Esophagus squamous epithelium (tissue), 5 donors: ENCODE results near the gene VPS54. TPM values are rescaled to one million over a fixed set of nuclear protein-coding genes. Genes with fewer than 3 reads are reported as not detected.

Experiments used
- DNase-seq: peaks from one replicate; lab custom pipeline; 2025; lab: John Stamatoyannopoulos, UW
- H3K27ac ChIP-seq, 4 donors: fragments of 200-600 bp; sonication (generic); one replicate each; pipeline ENCODE4 v1.5.1; 2016 to 2019; ENCODE audit warnings: mild to moderate bottlenecking in 1 of 4
- H3K27me3 ChIP-seq, 4 donors: fragments of 200-600 bp; sonication (generic); 1 replicate in 3 of 4; 2 replicates in 1 of 4; pipeline versions ENCODE4 v1.5.1 to v1.6.0; 2017 to 2021; ENCODE audit warnings: antibody characterized with exemption in 1 of 4
- H3K36me3 ChIP-seq, 3 donors: fragments of 200-600 bp; sonication (generic); one replicate each; pipeline ENCODE4 v1.5.1; 2016 to 2019
- H3K4me1 ChIP-seq, 3 donors: fragments of 200-600 bp; sonication (generic); one replicate each; pipeline ENCODE4 v1.5.1; 2017 to 2019
- H3K4me3 ChIP-seq, 4 donors: fragments of 200-600 bp; sonication (generic); 1 replicate in 3 of 4; 2 replicates in 1 of 4; pipeline ENCODE4 v1.5.1; 2016 to 2019; ENCODE audit warnings: mild to moderate bottlenecking in 2 of 4, moderate library complexity in 1 of 4
- H3K9me3 ChIP-seq, 3 donors: fragments of 200-600 bp; sonication (generic); one replicate each; pipeline ENCODE4 v1.5.1; 2016 to 2019
- POLR2A ChIP-seq, 4 donors: fragments of 450-650 bp; IDR thresholded peaks; one replicate each; pipeline ENCODE4 v1.6.1; 2017; ENCODE audit warnings: antibody characterized with exemption in 4 of 4, mild to moderate bottlenecking in 4 of 4, moderate library complexity in 3 of 4
- WGBS, 2 donors: methylation state at CpG; one replicate each; pipeline ENCODE4 v1.1.5; 2018; 5-methylcytosine and 5-hydroxymethylcytosine counted together
- intact Hi-C: fragments of 100-400 bp; cut with DNase I; formaldehyde crosslinking; loops from one replicate; pipeline ENCODE4 v1.15.0; 2022
- total RNA-seq, 4 donors: library from RNA; depleted of rRNA; stranded (reverse); fragments of >200 nt; gene quantifications; one replicate each; pipeline ENCODE4 v1.1.0, GENCODE V29; 2016
- TF ChIP-seq, protein P1 (sequence below), 6 experiments: fragments of 450-650 bp in 4 of 6; fragments of 200-600 bp in 2 of 6; sonication (generic) in 2 of 6; IDR thresholded peaks; one replicate each; pipeline ENCODE4 v1.5.1; 2016 to 2019; ENCODE audit warnings: antibody characterized with exemption in 6 of 6, mild to moderate bottlenecking in 4 of 6, moderate library complexity in 4 of 6
- donor health status: DM: yes; HTN: yes; CAD: no.

Gene VPS54
- total RNA-seq, 4 donors from 2014 or later, result 10.4 to 25.2 (median 19.0) TPM

DNA sequence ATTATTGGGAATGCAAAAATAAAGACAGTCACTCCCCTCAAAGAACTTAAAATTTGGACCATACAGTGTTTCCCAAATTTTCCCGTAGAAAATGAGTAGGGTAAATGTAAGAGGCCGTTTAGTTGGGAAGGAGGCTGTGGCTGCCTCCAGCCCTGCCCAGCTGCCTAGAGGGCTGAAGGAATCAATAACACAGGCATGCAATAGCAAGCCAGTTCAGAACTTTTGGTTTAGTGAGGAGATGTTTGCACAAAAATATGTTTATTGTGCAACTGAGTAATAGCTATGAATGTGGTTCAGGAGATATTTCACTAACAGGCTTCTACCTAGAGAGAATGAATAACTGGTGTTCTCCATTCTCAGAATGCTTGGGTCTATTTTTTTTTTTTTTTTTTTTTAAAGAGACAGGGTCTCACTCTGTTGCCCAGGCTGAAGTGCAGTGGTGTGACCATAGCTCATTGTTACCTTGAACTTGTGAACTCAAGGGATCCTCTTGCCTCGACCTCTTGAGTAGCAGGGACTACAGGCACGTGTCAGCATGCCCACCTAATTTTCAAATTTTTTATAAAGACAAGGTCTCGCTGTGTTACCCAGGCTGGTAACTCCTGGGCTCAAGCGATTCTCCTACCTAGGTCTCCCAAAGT lies 153.9 kb downstream of the VPS54 start:
- Histone ChIP-seq H3K4me1 (peaks cover 0 to 13% (median 0%) of the 10 kb centered on the region in 3 donors), H3K27ac (no peak overlapping the region), H3K36me3 (peaks cover 0 to 63% (median 0%) of the 10 kb centered on the region in 3 donors), H3K9me3 (no peaks in the 10 kb centered on the region), H3K27me3 (no peaks in the 10 kb centered on the region), H3K4me3 (no peak overlapping the region)
- TF ChIP-seq, protein P1, sequence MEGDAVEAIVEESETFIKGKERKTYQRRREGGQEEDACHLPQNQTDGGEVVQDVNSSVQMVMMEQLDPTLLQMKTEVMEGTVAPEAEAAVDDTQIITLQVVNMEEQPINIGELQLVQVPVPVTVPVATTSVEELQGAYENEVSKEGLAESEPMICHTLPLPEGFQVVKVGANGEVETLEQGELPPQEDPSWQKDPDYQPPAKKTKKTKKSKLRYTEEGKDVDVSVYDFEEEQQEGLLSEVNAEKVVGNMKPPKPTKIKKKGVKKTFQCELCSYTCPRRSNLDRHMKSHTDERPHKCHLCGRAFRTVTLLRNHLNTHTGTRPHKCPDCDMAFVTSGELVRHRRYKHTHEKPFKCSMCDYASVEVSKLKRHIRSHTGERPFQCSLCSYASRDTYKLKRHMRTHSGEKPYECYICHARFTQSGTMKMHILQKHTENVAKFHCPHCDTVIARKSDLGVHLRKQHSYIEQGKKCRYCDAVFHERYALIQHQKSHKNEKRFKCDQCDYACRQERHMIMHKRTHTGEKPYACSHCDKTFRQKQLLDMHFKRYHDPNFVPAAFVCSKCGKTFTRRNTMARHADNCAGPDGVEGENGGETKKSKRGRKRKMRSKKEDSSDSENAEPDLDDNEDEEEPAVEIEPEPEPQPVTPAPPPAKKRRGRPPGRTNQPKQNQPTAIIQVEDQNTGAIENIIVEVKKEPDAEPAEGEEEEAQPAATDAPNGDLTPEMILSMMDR (IDR thresholded peaks at IDR 0.05), result no peak
- TF ChIP-seq POLR2A (IDR thresholded peaks at IDR 0.05), result no peak
- intact Hi-C loops, result loop anchor here (10.0 kb wide), 1 partner anchor 170 kb away; no protein-coding TSS in a partner anchor
- 83 to 92% methylated on average over 5 to 6 of the region's 6 CpGs for WGBS, 2 donors
- no peak for DNase-seq

DNA sequence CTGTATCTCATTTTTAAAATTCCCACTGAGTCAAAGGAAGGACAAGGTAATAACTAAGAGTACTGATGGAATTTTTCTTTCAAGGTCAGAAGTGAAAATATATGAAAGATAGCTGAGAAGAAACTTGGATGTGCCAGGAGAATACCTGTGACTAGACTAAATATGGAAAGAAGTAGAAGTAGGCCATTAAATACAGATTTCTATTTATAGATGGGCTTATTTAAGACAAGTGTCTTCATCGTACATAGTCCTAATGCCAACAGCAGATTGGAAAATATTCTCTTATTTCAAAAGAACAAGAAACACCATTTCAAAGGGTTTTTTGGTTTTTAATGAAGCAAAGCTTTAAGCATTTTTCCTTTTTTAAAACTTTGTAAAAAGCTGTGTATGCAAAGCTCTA lies 155.5 kb downstream of the VPS54 start:
- no peak overlapping the region for H3K4me3 ChIP-seq
- no peak overlapping the region for H3K27ac ChIP-seq
- H3K9me3 ChIP-seq, result no peaks in the 10 kb centered on the region
- no peaks in the 10 kb centered on the region for H3K27me3 ChIP-seq
- WGBS, 2 donors, result 66 to 88% methylated on average over 1 of the region's 1 CpG
- H3K4me1 ChIP-seq, result peaks cover 0 to 13% (median 0%) of the 10 kb centered on the region in 3 donors
- no peak for DNase-seq
- H3K36me3 ChIP-seq, result peaks cover 0 to 76% (median 0%) of the 10 kb centered on the region in 3 donors
- TF ChIP-seq POLR2A (IDR thresholded peaks at IDR 0.05), result no peak
- TF ChIP-seq, protein P1 (IDR thresholded peaks at IDR 0.05), result no peak
- intact Hi-C loops, result loop anchor here (10.0 kb wide), 1 partner anchor 169 kb away; no protein-coding TSS in a partner anchor

DNA sequence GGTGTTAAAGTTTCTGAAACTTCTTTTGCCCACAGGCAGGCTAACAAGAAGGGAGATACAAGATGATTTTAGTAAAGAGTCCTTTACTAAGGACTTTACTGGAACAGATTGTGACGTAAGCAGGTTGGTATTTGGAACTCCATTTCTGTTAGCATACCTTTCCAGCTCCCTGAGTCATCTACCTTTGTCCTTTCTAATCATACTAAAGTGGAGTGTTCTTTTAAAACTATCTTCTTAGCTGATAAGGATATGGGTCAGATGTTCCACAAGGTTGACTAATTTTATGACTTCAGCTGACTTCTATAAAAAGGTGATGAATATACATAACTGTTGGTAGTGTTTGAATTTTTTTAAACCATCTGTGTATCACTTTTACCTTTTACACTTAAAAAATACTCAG lies 156.4 kb downstream of the VPS54 start:
- peaks cover 0 to 13% (median 0%) of the 10 kb centered on the region in 3 donors for H3K4me1 ChIP-seq
- no peak for DNase-seq
- H3K27ac ChIP-seq, result no peak overlapping the region
- 33 to 57% methylated on average over 1 of the region's 1 CpG for WGBS, 2 donors
- peaks cover 2 to 76% (median 7%) of the 10 kb centered on the region in 3 donors for H3K36me3 ChIP-seq
- H3K9me3 ChIP-seq, result no peaks in the 10 kb centered on the region
- H3K27me3 ChIP-seq, result no peaks in the 10 kb centered on the region
- H3K4me3 ChIP-seq, result no peak overlapping the region
- intact Hi-C loops, result loop anchor here (10.0 kb wide), 1 partner anchor 168 kb away; no protein-coding TSS in a partner anchor
- TF ChIP-seq, protein P1 (IDR thresholded peaks at IDR 0.05), result no peak

DNA sequence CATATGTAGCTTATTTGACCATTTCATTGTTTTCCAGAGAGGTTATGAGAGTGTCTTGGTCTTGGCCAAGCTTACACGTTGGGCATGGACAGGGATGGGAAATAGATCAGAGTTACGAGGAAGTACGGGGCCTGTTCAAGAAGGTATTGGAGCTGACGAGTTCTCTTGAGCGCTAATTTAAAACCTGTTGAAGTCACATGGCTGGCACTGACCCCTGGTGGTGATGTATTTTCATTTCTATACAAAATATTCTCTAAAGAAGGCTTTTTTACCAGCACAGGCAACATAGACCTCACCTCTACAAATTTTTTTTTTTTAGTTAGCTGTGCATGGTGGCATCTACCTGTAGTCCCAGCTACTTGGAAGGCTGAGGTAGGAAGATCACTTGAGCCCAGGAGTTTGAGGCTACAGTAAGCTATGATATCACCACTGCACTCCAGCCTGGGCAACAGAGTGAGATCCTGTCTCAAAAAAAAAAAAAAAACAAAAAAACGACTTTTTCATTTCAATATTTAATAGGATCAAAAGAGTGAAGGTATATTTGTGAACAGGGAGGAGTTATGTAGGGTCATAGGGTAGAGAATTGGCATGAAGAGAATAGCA lies 157.9 kb downstream of the VPS54 start:
- H3K4me3 ChIP-seq, result no peak overlapping the region
- TF ChIP-seq, protein P1 (IDR thresholded peaks at IDR 0.05), result peak in 5 of 6 experiments; percentile 49 to 63 (median 52)
- TF ChIP-seq POLR2A (IDR thresholded peaks at IDR 0.05), result no peak
- no peak for DNase-seq
- H3K27me3 ChIP-seq, result no peaks in the 10 kb centered on the region
- peaks cover 3 to 88% (median 7%) of the 10 kb centered on the region in 3 donors for H3K36me3 ChIP-seq
- no peak overlapping the region for H3K27ac ChIP-seq
- intact Hi-C loops, result loop anchor here (10.0 kb wide), 1 partner anchor 167 kb away; no protein-coding TSS in a partner anchor
- H3K4me1 ChIP-seq, result peaks cover 0 to 13% (median 0%) of the 10 kb centered on the region in 3 donors
- H3K9me3 ChIP-seq, result no peaks in the 10 kb centered on the region
- 29 to 41% methylated on average over 6 of the region's 6 CpGs for WGBS, 2 donors

DNA sequence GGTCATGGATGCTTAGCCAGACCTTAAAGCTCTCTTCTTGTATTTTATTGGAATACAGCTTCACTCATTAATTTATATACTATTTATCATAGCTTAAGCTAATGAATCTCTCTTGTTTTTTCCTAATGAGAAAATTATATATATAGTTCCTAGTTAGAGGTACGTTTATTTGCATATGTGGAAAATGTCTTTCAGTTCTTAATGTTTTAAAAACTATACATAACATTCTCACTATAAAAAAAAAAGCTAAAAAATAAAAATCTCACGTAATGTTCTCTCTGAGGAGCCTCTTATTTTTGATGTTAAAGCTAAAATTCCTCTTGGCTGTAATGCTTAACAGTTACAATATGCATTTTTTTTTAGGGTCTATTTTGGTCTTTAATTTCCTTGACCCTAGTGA lies 160.9 kb downstream of the VPS54 start:
- H3K4me3 ChIP-seq, result no peak overlapping the region
- TF ChIP-seq, protein P1 (IDR thresholded peaks at IDR 0.05), result no peak
- no peak for TF ChIP-seq POLR2A (IDR thresholded peaks at IDR 0.05)
- intact Hi-C loops, result no loop called here
- no peak overlapping the region for H3K27ac ChIP-seq
- H3K36me3 ChIP-seq, result peaks cover 3 to 72% (median 7%) of the 10 kb centered on the region in 3 donors
- no peaks in the 10 kb centered on the region for H3K27me3 ChIP-seq
- peaks cover 0 to 26% (median 0%) of the 10 kb centered on the region in 3 donors for H3K4me1 ChIP-seq
- WGBS, 2 donors, result 95 to 96% methylated on average over 2 of the region's 2 CpGs
- H3K9me3 ChIP-seq, result no peaks in the 10 kb centered on the region
- no peak for DNase-seq
